Measurements from ENCODE around the gene MAP3K8. TPM values are rescaled to one million over a fixed set of nuclear protein-coding genes. Genes with fewer than 3 reads are reported as not detected.
"Not testable (repeated sequence)": the region's sequence is repeated elsewhere in the genome, so short reads cannot be mapped to it uniquely, and the experiment has no call there.

Gene MAP3K8
- total RNA-seq, 1 donor from 2014 or later, result 7.0 TPM

- TF ChIP-seq CTCF (IDR thresholded peaks at IDR 0.05; ENCODE audit: borderline replicate concordance), result no peak
- Histone ChIP-seq H3K27ac (replicated peaks) (peak overlapping the region; percentile 99), H3K4me1 (peaks cover 66% of the 10 kb centered on the region), H3K27me3 (ENCODE audit: low read depth) (no peaks in the 10 kb centered on the region), H3K36me3 (no peaks in the 10 kb centered on the region), H3K4me3 (peak overlapping the region; percentile 49), H3K9me3 (replicated peaks) (no peaks in the 10 kb centered on the region)
- intact Hi-C loops (cut with micrococcal nuclease), result no loop called here
- DNase-seq, result peak; percentile 41
Measured at GRCh38 chr10:30431435-30431911, 2.5 kb upstream of the MAP3K8 start.

- peak; percentile 30 for DNase-seq
- TF ChIP-seq CTCF (IDR thresholded peaks at IDR 0.05; ENCODE audit: borderline replicate concordance), result no peak
- Histone ChIP-seq H3K27me3 (ENCODE audit: low read depth) (no peaks in the 10 kb centered on the region), H3K27ac (replicated peaks) (peak overlapping the region; percentile 99), H3K4me1 (peaks cover 74% of the 10 kb centered on the region), H3K9me3 (replicated peaks) (no peaks in the 10 kb centered on the region), H3K4me3 (peak overlapping the region; percentile 91), H3K36me3 (no peaks in the 10 kb centered on the region)
- intact Hi-C loops (cut with micrococcal nuclease), result no loop called here
Measured at GRCh38 chr10:30432622-30433305, 1.2 kb upstream of the MAP3K8 start.

GRCh38 chr10:30433306-30433729, 666 bp upstream of the MAP3K8 start:
- Histone ChIP-seq H3K4me3 (peak overlapping the region; percentile 91), H3K4me1 (peaks cover 76% of the 10 kb centered on the region), H3K27me3 (ENCODE audit: low read depth) (no peaks in the 10 kb centered on the region), H3K9me3 (replicated peaks) (no peaks in the 10 kb centered on the region), H3K36me3 (no peaks in the 10 kb centered on the region), H3K27ac (replicated peaks) (peak overlapping the region; percentile 99)
- TF ChIP-seq CTCF (IDR thresholded peaks at IDR 0.05; ENCODE audit: borderline replicate concordance), result no peak
- peak; percentile 83 for DNase-seq
- intact Hi-C loops (cut with micrococcal nuclease), result no loop called here

- Histone ChIP-seq H3K4me1 (peaks cover 88% of the 10 kb centered on the region), H3K4me3 (peak overlapping the region; percentile 91), H3K9me3 (replicated peaks) (no peaks in the 10 kb centered on the region), H3K36me3 (peaks cover 8% of the 10 kb centered on the region), H3K27me3 (ENCODE audit: low read depth) (no peaks in the 10 kb centered on the region), H3K27ac (replicated peaks) (peak overlapping the region; percentile 99)
- no peak for TF ChIP-seq CTCF (IDR thresholded peaks at IDR 0.05; ENCODE audit: borderline replicate concordance)
- peak; percentile 89 for DNase-seq
- intact Hi-C loops (cut with micrococcal nuclease), result no loop called here
Measured at GRCh38 chr10:30434273-30435072, 489 bp downstream of the MAP3K8 start.

GRCh38 chr10:30435073-30435422, 1.1 kb downstream of the MAP3K8 start:
- peak overlapping the region; percentile 99 for H3K27ac ChIP-seq (replicated peaks)
- no peak for TF ChIP-seq CTCF (IDR thresholded peaks at IDR 0.05; ENCODE audit: borderline replicate concordance)
- DNase-seq, result peak; percentile 42
- peaks cover 93% of the 10 kb centered on the region for H3K4me1 ChIP-seq
- no peaks in the 10 kb centered on the region for H3K27me3 ChIP-seq (ENCODE audit: low read depth)
- H3K9me3 ChIP-seq (replicated peaks), result no peaks in the 10 kb centered on the region
- peaks cover 13% of the 10 kb centered on the region for H3K36me3 ChIP-seq
- H3K4me3 ChIP-seq, result peak overlapping the region; percentile 91
- intact Hi-C loops (cut with micrococcal nuclease), result no loop called here

GRCh38 chr10:30435499-30436167, 1.6 kb downstream of the MAP3K8 start:
- Histone ChIP-seq H3K4me3 (peak overlapping the region; percentile 91), H3K27ac (replicated peaks) (peak overlapping the region; percentile 99), H3K36me3 (peaks cover 17% of the 10 kb centered on the region), H3K4me1 (peaks cover 96% of the 10 kb centered on the region)
- DNase-seq; H3K27me3 ChIP-seq (ENCODE audit: low read depth); intact Hi-C loops (cut with micrococcal nuclease); H3K9me3 ChIP-seq (replicated peaks): not testable (repeated sequence)

All from left ventricle myocardium inferior (tissue), 1 donor.